T-helper 1 cell treated with Interleukin-12 subunit alpha and Interleukin-12 subunit beta and Interleukin-4 antibody, amounts not matched to agents 30 μg/mL and 1 μg/mL, for 36 hours (primary cell): ENCODE data around the gene CHRNB4.

Experiments used
- H3K27ac Mint-ChIP-seq: one replicate; pipeline ENCODE4 v1.8.0; 2021; ENCODE audit warnings: mild to moderate bottlenecking, mixed read lengths
- H3K27me3 Mint-ChIP-seq: one replicate; pipeline ENCODE4 v1.8.0; 2021; ENCODE audit warnings: low read depth, mixed read lengths
- H3K36me3 Mint-ChIP-seq: one replicate; pipeline ENCODE4 v1.8.0; 2021; ENCODE audit warnings: low read depth, mixed read lengths
- H3K4me1 Mint-ChIP-seq: one replicate; pipeline ENCODE4 v1.8.0; 2021; ENCODE audit warnings: low read depth, mixed read lengths
- H3K4me3 Mint-ChIP-seq: one replicate; pipeline ENCODE4 v1.8.0; 2021; ENCODE audit warnings: mild to moderate bottlenecking, moderate library complexity, mixed read lengths
- H3K9me3 Mint-ChIP-seq: one replicate; pipeline ENCODE4 v1.8.0; 2021; ENCODE audit warnings: mixed read lengths

The CHRNB4 gene

DNA sequence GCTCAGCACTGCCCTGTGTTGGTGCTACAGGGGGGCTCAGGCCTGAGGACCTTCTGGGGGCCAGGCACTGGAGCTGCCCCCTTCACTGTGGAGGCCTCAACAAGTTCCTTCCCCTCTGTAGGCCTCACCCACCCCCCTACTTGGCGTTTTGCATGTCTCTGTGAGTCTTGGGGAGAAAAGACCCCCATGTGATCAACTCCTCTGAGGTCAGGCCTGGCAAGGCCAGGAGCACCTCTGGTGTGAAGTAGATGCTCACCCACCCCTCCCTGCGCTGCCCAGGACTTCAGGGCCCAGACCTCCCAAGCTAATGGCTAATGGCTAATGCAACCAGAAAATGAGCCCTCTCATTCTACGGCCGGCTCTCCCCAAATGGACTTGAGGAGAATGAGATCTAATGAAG, 34.2 kb upstream of the CHRNB4 start:
- Mint-ChIP-seq H3K4me1 (no peaks in the 10 kb centered on the region), H3K9me3 (no peaks in the 10 kb centered on the region), H3K36me3 (no peaks in the 10 kb centered on the region), H3K27me3 (no peaks in the 10 kb centered on the region), H3K4me3 (no peak overlapping the region), H3K27ac (no peak overlapping the region)

DNA sequence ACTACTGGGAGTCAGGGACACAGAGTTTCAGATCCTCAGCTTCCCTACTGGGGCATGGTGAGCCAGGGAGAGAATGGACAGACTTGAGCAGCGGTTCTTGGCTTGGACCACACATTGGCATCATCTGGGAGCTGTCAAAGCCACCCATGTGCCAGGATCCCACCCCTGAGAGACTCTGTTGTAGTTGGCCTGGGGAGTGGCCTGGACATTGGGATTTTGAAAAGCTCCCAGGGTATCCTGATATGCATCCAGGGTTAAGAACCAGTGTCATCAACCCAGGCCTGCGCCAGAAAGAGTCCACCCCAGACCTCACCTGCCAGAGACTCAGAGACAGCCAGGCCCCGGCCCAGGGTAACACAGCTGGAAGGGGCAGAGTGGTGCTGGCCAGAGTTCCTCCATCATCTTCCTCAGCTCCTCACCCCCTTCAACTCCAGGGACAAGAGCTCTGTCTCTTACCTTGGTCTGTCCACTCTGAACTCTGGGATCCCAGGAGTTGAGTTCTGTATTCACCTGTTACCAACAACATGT, 33.0 kb upstream of the CHRNB4 start:
- Mint-ChIP-seq H3K4me3 (no peak overlapping the region), H3K9me3 (no peaks in the 10 kb centered on the region), H3K36me3 (no peaks in the 10 kb centered on the region), H3K27me3 (no peaks in the 10 kb centered on the region), H3K27ac (no peak overlapping the region), H3K4me1 (no peaks in the 10 kb centered on the region)

DNA sequence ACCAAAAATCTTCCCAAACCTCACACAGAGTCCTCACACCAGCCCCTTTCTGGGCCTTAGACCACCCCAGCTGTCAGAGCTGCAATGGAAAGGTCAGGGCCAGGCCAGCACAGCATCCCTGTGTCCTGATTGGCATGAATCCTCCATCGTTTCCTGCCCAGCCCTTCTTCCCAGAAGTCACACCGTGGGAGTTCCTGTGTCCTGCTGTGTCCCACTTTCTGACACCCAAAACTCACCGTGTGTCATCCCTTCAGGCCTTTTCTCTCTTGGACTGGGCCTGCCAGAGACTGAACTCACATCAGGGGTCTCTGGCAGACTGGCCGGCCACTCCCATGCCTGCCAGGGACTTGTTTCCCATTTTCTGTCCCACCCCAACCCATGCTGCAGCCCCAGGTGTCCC, 32.5 kb upstream of the CHRNB4 start:
- Mint-ChIP-seq H3K27ac (no peak overlapping the region), H3K4me1 (no peaks in the 10 kb centered on the region), H3K27me3 (no peaks in the 10 kb centered on the region), H3K36me3 (no peaks in the 10 kb centered on the region), H3K9me3 (no peaks in the 10 kb centered on the region), H3K4me3 (no peak overlapping the region)

DNA sequence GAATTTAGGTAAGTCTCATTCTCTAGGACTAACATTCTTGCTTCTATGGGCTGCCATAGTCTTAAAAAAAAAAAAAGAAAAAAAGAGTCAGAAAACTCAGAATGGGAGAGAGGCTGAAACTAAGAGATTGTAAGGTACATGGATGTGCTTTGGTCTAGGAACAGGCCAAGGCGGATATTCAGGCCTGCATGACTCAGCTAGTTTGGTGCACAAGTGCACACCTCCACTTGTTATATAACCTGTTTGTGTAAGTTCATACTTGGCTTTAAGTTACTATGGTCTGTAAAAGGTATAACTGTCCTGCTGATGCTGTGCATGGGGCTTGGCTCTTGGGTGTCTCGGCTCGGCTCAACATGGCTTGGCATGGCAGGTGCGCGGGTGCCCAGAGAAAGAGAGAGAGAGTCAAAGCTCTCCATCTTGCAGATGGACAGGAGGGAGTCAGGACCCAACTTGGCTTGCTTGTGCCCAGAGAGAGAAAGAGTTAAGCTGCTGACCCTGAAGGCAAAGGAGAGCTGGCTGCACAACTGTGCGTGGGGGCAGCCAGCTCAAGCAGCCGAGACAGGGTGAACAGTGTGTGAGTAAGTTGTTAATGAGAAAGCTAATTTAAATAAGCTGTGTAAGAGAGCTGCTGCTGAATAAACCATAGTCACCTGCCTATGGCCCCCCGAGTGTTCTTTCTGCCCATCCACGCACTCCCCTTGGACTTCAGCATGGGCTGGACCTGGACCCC, 31.4 kb upstream of the CHRNB4 start:
- Mint-ChIP-seq H3K9me3 (no peaks in the 10 kb centered on the region), H3K4me3 (no peak overlapping the region), H3K36me3 (no peaks in the 10 kb centered on the region), H3K27ac (no peak overlapping the region), H3K4me1 (no peaks in the 10 kb centered on the region), H3K27me3 (peaks cover 5% of the 10 kb centered on the region)

DNA sequence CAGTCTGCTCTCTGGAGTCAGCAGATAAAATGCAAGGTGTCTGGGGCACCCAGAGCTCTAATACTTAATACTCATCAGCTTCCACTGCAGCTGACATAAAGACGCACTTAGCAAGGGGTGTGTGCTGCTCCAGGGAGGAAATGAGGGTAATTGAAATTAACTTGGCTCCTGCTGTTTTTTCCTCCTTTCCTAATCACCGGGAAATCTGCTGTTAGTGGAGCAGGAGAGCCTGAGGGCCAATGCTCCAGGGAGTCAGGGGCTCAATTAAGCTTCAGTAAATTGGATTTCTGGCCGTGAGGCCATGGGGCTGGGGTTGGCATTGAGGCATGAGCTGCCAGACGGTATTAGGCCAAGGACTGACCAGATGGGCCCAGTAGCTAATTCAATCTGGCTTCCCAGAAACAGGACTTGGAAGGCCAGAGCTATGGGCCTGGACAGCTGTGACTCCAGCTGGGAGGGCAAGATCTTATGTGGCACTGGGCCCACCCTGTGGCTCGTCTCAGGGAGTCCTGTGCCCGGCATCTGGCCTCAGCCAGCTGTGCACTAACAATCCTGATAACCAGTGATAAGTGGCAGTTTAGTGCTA, 30.7 kb upstream of the CHRNB4 start:
- Mint-ChIP-seq H3K27ac (no peak overlapping the region), H3K4me1 (no peaks in the 10 kb centered on the region), H3K36me3 (no peaks in the 10 kb centered on the region), H3K9me3 (no peaks in the 10 kb centered on the region), H3K27me3 (peaks cover 7% of the 10 kb centered on the region), H3K4me3 (no peak overlapping the region)

DNA sequence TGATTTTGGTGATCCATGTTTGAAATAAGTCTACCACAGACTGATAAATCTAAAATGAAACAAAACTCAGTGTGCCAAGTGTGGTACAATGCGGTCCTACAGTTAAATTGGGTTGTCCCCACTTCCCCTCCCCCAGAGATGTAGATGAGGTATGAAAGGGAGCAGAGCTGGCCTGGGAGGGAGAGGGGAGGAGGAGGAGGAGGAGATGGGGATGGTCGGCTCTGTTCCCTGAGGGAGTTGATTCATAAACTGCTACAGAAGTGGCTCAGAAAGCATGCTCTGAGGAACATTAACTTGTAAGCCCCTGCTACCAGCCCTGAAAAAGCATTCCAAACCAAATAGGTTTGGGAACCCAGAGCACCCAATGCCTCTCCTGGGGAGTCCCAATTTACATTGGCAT, 28.0 kb upstream of the CHRNB4 start:
- Mint-ChIP-seq H3K27me3 (peaks cover 7% of the 10 kb centered on the region), H3K4me3 (no peak overlapping the region), H3K27ac (no peak overlapping the region), H3K4me1 (no peaks in the 10 kb centered on the region), H3K36me3 (no peaks in the 10 kb centered on the region), H3K9me3 (no peaks in the 10 kb centered on the region)

DNA sequence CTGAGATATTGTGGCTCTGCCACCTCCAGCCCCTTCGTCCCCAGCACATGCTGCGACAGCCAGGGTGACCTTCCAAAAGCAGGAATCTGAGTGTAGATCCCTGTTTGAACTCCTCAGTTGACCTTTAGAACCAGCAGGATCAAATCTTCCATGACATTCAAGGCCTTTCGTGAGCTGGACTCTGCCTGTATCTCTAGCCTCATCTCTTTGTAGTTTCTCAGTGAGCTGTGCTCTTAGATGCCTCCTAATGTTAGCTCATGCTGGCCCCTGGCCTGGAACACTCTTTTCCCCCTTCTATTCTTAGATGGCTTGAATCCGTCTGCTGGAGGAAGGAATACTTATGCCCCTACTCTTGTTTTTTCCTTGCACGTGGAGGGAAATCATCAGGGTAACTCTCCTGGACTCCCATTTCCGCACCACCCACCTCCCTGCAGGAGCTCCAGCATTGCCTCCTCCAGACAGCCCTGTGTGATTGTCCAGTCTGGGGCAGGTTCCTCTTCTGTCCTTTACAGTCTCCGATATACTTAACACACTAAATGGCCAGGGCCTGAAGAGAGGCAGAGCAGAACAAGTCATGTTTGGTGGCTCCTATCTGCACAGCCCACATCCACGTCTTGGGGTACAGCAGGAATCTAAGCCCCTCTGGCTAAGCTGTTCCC, 26.7 kb upstream of the CHRNB4 start:
- H3K27ac Mint-ChIP-seq: no peak overlapping the region
- H3K36me3 Mint-ChIP-seq: no peaks in the 10 kb centered on the region
- peaks cover 7% of the 10 kb centered on the region for H3K27me3 Mint-ChIP-seq
- H3K4me3 Mint-ChIP-seq: no peak overlapping the region
- H3K4me1 Mint-ChIP-seq: no peaks in the 10 kb centered on the region
- H3K9me3 Mint-ChIP-seq: no peaks in the 10 kb centered on the region

DNA sequence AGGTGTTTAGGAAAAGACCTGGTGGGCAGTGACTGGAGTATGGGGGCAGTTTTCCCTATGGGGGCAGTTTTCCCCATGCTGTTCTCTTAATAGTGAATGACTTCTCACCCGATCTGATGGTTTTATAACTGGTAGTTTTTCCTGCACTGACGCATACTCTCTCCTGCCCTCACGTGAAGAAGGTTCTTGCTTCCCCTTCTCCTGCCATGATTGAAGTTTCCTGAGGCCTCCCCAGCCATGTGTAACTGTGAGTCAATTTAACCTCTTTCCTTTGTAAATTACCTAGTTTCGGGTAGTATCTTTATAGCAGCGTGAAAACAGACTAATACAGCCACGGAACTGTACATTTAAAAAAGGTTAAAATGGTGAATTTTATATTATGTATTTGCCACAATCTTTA, 25.0 kb upstream of the CHRNB4 start:
- no peaks in the 10 kb centered on the region for H3K4me1 Mint-ChIP-seq
- H3K36me3 Mint-ChIP-seq: no peaks in the 10 kb centered on the region
- no peak overlapping the region for H3K4me3 Mint-ChIP-seq
- H3K9me3 Mint-ChIP-seq: no peaks in the 10 kb centered on the region
- no peak overlapping the region for H3K27ac Mint-ChIP-seq
- peaks cover 7% of the 10 kb centered on the region for H3K27me3 Mint-ChIP-seq

DNA sequence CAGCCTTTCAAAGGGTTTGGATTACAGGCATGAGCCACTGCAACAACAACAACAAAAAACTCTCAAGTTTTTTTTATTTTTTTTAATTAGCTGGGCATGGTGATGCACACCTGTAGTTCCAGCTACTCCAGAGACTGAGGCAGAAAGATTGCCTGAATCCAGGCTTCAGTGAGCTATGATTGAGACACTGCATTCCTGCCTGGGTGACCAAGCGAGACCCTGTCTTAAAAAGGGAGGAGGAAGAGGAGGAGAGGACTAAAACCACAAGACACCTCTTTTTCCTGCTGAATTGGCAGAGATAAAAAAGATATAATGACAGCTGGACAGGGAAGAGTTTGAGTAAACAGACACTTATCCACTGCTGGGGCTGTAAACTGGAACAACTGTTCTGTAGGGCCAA, 22.7 kb upstream of the CHRNB4 start:
- H3K36me3 Mint-ChIP-seq: no peaks in the 10 kb centered on the region
- no peaks in the 10 kb centered on the region for H3K9me3 Mint-ChIP-seq
- no peaks in the 10 kb centered on the region for H3K4me1 Mint-ChIP-seq
- H3K4me3 Mint-ChIP-seq: no peak overlapping the region
- H3K27ac Mint-ChIP-seq: no peak overlapping the region
- peaks cover 7% of the 10 kb centered on the region for H3K27me3 Mint-ChIP-seq

DNA sequence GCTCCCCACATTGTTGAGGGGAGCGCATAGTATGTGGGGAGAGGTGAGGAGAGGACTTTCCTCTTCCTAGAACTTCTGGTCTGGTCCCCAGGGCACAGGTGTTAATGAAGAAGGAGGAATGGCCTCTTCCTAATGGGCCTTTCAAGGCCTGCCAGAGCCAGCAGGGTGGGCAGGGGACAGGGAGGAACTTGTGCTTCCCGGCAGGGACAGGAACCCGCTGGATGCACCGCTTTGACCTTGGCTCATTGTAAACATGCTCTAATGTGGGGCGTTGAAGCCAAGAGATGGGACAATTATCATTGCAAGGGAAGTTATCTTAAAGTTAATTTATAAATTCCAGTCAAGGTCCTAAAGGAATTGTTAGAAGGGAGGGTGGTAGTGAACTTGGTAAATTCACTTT, 21.0 kb upstream of the CHRNB4 start:
- Mint-ChIP-seq H3K4me3 (no peak overlapping the region), H3K4me1 (no peaks in the 10 kb centered on the region), H3K36me3 (no peaks in the 10 kb centered on the region), H3K27me3 (no peaks in the 10 kb centered on the region), H3K27ac (no peak overlapping the region), H3K9me3 (no peaks in the 10 kb centered on the region)

DNA sequence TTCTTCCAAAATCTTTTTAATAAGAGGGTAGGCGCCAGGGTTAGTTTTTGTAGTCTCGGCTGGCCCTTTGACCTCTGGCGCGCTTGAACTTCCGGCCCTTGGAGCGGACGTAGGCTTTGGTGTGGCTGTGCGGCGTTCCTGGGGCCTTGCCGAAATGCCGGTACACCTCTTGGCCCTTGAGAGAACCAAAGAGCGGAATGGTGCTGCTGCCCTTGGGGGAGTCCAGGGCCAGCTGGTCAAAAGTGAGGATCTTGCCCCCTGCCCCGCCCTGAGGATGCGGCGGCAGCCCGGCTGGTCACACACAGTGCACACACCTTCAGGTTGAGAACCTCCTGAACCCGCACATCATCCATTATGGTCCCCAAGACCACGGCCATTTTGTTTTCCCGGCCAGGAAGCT, 20.0 kb upstream of the CHRNB4 start:
- no peaks in the 10 kb centered on the region for H3K36me3 Mint-ChIP-seq
- no peaks in the 10 kb centered on the region for H3K9me3 Mint-ChIP-seq
- H3K4me1 Mint-ChIP-seq: no peaks in the 10 kb centered on the region

DNA sequence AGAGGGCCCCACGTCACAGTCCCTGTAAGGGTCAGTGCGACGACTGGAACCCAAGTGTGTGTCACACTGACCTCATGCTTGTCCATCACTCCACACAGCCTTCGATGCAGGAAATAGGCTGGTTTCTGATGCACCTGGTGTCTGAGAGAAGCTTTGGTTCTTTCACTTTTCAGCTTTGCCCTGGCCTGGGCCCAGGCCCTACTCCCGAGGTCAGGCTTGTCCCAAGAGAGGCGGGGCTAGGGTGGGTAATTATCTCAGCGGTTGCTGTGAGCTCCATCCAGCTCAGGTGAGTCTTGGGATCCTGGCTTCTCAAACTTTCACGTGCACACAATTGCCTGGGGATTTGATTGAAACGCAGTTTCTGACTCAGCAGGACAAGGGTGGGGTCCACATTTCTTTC, 19.6 kb upstream of the CHRNB4 start:
- H3K27me3 Mint-ChIP-seq: no peaks in the 10 kb centered on the region
- H3K4me3 Mint-ChIP-seq: no peak overlapping the region
- H3K4me1 Mint-ChIP-seq: no peaks in the 10 kb centered on the region
- no peaks in the 10 kb centered on the region for H3K36me3 Mint-ChIP-seq
- H3K27ac Mint-ChIP-seq: no peak overlapping the region
- H3K9me3 Mint-ChIP-seq: no peaks in the 10 kb centered on the region

More for the DNA sequence above, 20.0 kb upstream of the CHRNB4 start:
- H3K4me3 Mint-ChIP-seq: no peak overlapping the region
- no peak overlapping the region for H3K27ac Mint-ChIP-seq
- H3K27me3 Mint-ChIP-seq: no peaks in the 10 kb centered on the region

DNA sequence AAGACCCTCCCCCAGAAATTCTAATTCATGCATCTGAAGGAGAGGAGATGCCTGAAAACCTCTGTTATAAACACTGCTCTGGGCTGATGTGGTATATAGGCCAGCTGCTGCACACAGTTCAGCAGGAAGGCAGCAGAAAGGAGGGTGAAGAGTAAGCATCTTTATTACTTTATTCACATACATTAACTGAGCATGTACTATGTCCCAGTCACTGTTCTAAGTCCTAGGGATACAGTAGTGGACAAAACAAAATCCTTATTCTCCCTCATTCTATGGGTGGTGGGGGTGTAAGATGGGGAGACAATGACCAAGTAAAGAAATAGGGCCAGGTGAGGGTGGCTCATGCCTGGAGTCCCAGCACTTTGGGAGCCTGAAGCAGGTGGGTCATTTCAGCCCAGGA, 17.8 kb upstream of the CHRNB4 start:
- Mint-ChIP-seq H3K4me3 (no peak overlapping the region), H3K27ac (no peak overlapping the region), H3K9me3 (no peaks in the 10 kb centered on the region), H3K27me3 (peaks cover 2% of the 10 kb centered on the region), H3K36me3 (no peaks in the 10 kb centered on the region), H3K4me1 (no peaks in the 10 kb centered on the region)

DNA sequence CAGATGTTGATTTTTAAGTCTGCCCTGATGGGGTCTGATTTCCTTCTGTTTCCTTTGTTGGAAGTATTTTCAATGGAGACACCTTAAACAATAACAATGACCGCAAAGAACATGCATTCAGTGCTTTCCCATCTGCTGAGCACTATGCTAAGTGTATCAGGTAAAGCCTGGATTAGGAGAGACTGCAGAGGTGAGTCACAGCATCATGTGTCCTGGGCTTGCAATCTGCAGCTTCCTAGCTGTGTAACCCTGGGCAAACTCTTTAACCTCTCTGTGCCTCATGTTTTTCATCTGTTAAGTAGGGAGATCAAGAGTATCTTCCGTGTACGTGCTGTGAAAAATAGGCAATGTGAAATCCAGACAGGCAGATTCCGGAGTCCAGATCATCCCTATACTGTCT, 13.3 kb upstream of the CHRNB4 start:
- H3K27me3 Mint-ChIP-seq: peaks cover 8% of the 10 kb centered on the region
- H3K27ac Mint-ChIP-seq: no peak overlapping the region
- H3K36me3 Mint-ChIP-seq: no peaks in the 10 kb centered on the region
- no peaks in the 10 kb centered on the region for H3K4me1 Mint-ChIP-seq
- H3K4me3 Mint-ChIP-seq: no peak overlapping the region
- no peaks in the 10 kb centered on the region for H3K9me3 Mint-ChIP-seq

DNA sequence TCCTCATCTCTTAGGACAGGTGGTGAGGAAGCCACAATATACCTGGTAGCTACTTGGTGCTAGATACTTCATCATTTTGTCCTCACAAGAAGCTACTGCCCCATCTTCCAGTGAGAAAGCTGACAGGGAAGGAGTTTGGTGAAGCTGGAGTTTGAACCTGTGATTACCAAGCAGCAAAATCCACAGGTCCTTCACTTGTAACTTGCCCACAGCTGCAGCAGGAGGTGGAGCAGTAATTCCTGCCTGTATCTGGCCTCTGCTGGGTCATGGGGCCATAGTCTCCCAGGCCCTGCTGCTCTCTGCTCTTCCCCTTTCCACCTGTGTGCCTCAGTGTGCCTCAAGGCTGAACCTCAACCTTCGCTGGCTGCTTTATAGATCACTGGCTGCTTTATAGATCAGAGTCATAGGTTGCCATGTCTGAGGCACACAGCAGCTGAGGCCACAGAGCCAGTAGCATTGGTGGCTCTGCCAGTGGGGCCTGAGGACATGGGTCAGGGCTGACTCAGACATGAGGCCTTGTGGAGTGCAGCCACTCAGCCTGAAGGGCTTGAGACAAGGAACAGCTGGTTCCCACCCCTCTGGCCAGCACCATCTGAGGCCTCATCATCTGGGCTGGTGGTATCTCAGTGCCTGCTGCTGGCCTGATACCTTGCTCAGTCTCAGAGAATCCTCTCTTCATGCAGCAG, 11.1 kb upstream of the CHRNB4 start:
- H3K4me3 Mint-ChIP-seq: no peak overlapping the region
- no peaks in the 10 kb centered on the region for H3K4me1 Mint-ChIP-seq
- H3K36me3 Mint-ChIP-seq: no peaks in the 10 kb centered on the region
- H3K27me3 Mint-ChIP-seq: peaks cover 8% of the 10 kb centered on the region
- H3K27ac Mint-ChIP-seq: no peak overlapping the region
- no peaks in the 10 kb centered on the region for H3K9me3 Mint-ChIP-seq
